Hypothalamus (tissue), 51 donors: ENCODE results near the gene DCBLD2.

Experiments used
- DNase-seq, 51 donors: peaks; one replicate each; lab custom pipeline; 2025; lab: John Stamatoyannopoulos, UW

Gene DCBLD2, protein sequence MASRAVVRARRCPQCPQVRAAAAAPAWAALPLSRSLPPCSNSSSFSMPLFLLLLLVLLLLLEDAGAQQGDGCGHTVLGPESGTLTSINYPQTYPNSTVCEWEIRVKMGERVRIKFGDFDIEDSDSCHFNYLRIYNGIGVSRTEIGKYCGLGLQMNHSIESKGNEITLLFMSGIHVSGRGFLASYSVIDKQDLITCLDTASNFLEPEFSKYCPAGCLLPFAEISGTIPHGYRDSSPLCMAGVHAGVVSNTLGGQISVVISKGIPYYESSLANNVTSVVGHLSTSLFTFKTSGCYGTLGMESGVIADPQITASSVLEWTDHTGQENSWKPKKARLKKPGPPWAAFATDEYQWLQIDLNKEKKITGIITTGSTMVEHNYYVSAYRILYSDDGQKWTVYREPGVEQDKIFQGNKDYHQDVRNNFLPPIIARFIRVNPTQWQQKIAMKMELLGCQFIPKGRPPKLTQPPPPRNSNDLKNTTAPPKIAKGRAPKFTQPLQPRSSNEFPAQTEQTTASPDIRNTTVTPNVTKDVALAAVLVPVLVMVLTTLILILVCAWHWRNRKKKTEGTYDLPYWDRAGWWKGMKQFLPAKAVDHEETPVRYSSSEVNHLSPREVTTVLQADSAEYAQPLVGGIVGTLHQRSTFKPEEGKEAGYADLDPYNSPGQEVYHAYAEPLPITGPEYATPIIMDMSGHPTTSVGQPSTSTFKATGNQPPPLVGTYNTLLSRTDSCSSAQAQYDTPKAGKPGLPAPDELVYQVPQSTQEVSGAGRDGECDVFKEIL

DNA sequence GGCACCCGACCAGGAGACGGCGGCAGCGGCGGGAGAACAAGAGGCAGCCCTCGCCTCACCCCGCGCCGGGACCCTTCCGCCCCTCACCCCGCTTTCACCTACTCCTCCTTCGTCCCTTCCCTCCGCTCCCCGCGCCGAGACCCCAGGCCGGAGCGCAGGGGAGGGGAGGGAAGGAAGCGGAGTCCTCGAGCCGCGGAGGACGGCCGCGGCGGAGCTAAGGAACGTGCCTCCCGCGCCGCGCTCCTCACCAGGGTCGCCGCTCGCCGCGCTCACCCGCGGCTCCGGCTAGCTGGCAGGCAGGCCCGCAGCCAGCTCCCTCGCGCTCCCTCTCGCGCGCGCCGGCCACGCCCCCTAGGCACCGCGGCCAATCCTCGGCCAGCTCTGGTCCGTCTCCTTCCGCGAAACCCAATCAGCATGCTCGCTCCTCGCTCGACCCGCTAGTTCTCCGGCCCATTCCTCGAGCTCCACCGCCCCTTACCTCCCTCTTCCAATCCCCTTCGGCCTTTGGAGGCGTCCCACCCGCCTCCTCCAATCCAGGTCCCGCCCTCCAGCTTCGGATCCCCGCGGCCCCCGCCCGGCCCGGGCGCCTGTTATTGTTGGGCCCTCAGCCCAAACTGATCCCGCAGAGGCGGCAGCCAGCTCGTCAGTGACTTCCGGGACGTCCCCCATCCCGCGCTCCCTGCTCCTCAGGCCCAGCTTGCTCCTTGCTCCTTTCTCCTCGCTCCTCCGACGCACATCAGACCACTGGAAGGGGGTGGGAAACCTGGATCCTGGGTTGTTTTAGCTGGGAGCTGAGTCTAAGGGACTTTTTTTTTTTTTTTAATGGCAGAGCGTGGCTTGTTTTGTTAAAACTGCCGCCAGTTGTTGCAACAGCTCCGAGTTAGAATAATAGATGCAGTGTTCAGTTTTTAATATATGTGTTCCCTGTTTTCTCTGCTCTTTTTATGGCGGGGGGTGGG is at the start of gene DCBLD2:
Gene DCBLD2 (minus strand): TSS at position 304 of the 959 bp plus-strand sequence. CDS start 369 bp downstream, outside the sequence.
- DNase-seq = peak; percentile 82 to 100 (median 98)

DNA sequence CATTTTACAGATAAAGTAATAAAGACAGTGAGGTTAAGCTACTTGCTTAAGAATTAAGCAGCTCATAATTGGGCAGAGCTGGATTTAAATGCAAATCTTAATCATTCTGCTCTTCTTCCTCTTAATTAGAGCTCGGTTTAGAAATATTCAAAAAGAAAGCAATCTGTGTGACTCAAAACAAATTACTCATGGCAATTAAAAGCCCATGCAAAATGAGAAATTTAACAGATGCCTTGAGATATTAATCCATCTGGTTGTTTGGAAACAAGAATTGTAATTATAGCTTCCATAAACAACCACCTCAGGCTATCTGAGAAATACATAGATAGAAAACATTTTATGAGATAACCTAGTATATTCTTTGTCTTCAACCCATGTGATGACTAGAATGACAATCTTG is 44.2 kb upstream of the DCBLD2 start:
- DNase-seq = no peak

DNA sequence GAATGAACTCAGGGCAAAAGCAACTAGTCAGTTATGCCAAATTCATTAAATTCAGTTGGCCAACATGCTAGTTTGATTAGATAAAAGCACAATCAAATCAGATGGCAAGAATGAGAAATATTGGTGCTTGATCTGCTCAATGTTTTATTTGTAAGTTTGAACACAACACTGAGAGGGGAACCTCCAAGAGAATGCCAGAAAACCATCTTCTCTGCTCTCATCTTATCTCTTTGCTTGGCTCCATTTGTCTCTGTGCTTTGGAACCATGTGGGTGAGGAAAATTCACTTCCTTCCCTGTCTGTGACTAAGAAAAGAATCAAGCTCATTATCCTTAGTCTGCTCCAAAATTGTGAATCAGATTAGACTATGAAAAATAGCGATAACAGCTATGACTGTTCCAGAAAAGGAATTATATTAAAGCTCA is 43.6 kb upstream of the DCBLD2 start:
- no peak for DNase-seq

DNA sequence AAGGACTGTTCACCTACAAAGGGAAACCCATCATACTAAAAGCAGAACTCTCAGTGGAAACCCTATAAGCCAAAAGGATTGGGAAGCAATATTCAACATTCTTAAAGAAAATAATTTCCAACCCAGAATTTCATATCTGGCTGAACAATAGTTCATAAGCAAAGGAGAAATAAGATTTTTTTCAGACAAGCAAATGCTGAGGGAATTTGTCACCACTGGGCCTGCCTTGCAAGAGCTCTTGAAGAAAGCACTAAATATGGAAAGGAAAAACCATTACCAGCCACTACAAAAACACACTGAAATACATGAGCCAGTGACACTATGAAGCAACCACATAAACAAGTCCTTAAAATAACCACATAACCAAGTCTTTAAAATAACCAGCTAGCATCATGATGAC is 28.9 kb upstream of the DCBLD2 start:
- no peak for DNase-seq

DNA sequence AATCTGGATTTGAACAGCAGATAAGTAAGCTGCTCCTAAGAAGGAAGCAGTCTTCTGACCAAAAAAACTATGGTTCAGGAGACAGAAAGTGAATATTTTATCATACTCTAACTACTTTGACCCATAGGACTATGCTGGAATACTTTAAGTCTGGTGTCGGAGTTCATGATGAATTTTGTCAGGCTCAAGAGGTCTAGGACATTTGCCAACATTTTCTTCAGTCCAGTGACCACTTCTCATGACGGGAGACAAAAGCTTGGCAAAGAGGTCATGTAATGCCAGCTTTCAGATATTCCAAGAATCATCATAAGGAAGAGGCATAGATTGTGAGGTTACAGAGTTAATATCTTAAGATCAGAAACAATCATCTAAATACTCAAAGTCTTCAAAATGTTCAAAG is 20.5 kb upstream of the DCBLD2 start:
- DNase-seq = no peak

DNA sequence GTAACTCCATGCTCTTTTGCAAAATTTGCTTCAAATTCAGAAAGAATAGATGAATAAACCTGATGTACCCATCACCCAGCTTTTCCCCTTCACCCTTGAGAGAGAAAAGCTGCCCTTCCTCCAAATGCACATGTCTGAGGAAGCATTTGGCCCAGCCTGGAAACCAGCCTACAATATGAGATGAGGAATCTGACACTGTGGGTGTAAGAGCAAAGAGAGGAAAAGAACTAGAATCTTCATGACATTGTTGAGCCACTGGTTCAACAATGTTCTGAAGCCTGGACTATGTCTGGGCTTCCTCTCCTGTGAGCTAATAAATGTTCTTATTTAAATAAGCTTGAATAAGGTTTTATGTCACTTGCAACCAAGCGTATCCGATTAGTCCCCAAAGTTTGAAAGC is 18.7 kb upstream of the DCBLD2 start:
- DNase-seq = no peak

DNA sequence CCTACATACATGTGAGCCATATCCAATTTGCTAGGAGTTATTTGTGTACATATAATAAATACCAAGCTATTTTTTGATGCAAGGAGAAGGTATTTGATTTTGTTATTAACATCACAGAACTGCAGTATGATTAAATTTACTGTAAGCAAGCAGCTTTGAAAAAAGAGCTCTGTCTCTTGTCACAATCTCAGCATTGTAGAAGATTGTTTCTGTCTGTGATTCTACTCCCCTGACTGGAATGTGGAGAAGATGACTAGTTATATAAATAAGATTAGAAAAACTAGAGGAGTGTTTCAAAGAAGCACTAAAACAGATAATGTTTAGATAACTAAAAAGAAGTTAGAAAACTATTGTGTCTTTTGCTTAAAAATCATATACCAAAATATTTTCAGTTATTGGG is 17.1 kb upstream of the DCBLD2 start:
- no peak for DNase-seq

DNA sequence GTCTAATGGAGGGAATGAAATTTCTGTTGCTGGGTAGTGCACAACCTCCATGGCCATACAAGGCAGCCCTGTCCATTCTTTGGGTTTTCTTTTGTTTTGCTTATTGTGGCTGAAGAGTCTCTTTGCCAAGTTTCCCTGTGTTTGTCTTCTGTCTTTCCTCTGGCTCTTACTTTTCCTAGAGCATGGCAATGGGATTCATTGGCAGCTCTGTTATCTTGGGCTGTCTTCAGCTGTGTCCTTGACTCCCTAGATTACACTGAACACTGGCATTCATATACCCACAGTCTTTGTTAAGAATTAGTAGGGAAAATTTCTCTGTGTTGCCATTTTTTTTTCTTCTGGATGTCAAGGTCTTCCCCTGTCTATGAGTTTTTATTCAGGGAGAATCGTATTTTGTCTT is 16.1 kb upstream of the DCBLD2 start:
- DNase-seq = no peak

DNA sequence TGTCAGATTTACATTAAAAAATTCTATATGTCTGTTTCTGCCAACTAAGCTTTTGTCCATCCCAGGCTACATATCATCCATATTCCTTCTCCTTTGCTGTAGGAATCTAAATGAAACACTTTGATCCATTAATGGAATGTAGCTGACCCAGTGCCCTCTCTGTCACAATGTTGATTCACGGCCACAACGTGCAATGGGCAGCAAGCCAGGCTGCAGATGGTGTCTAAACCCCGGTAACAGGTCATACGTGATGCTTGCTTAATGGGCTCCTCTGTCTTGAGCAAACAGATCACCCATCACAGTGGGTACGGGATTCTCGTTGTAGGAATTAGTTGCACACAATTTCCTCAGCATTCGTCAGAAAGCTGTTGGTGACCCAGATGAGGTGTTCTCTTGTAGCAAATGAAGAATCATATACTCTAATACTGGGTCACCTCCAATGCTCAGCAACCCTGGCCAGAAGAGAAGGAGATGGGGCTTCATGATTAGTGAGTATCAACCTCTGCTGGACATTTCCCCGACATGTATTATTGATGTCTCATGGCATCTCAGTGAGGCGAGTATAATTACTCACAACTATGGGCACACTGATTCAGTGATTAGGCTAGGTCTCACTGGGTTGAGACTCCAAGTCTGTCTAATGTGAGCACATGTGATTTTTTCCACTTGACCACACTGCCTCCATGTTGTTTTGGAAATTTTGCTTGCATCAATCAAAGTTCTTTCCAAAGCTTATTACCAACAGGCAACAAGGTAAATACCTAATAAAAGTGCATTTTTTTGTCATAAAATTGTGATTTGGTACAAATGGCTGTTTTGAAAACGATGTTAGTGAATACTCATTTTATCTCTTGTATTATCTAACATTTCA is 12.9 kb upstream of the DCBLD2 start:
- DNase-seq = no peak

DNA sequence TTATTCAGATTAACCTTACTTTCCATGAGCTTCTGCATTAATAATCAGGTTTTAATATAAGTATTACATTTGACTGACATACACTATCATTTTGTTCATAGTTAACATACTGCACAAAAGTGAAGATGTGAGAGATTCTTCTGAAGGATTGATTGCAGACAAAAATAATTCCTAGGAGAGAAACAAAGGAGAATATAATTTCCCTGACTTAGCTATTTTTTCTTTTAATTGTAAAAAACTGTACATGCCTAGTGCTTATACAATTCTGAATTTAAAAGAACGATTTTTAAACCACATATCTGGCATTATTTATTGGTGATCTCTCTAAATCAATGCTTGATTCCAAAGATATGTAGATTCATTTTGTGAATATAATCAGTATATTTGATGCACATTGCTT is 11.0 kb upstream of the DCBLD2 start:
- no peak for DNase-seq

DNA sequence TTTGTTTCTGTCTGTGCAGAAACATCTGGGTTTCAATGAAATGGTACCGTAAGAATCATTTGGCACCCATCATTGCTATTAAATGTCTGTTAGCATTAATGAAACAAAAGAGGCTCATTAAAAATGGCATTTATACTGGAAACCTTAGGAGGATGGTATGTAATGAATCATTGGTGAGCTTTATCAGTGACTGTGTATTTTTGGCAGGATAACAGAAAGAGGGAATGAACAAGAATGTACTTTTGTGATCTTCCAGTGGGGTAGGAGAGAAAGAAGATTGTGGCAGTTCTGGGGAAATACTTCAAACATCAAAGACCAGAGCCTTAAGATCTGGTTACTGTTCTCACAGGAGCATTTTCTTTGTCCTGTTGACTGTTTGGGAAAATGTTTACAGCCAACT is 4.7 kb upstream of the DCBLD2 start:
- DNase-seq = no peak

DNA sequence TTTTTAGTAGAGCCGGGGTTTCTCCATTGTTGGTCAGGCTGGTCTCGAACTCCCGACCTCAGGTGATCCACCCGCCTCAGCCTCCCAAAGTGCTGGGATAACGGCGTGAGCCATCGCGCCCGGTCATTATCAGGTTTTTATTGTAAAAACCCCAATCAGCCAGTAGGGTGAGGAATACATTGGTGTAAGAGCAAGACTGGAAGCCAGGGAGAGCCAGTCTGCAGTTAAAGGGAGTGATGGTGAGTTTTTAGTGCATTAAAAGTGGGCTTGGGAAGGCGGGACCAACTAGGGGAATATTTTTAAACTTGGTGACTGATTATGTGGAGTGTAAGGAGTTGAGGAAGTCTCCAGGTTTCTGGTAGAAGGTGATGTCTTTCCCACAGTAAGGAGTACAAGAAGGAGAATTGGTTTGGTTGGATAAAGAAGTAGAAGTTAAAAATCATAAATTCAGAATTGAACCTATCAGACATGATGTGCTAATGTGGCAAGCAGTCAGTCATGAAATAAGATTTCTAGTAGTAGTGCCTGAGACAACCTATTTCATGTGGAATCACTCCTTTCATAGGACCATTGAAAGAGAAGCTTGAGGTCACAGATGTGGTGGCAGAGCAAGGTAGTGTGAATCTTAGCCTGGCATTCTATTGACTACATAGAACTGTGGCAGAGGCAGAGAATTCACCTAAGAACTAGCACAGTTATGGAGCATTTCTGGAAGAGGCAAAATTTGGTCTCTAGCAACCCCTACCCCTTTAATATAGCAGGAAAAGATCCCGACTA is 2.4 kb upstream of the DCBLD2 start:
- no peak for DNase-seq

DNA sequence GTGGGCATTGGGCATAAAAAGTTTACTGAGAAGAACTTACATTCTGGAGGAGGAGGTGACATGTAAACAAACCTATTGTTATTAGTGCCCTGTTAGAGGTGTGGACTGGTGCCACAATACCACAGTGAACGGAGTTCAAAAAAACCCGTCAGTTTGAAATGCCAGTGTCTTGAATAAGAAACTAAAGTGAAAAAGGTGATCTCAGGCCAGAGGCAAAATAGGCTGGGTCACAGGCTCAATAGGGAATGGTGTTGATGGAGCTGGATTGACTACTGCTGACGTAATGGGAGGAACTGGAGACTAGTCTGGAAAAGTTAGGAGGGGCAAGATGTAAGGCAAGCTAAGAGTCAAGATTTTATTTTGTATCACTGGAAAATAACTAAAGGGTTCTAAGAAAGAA is 1.6 kb upstream of the DCBLD2 start:
- no peak for DNase-seq

DNA sequence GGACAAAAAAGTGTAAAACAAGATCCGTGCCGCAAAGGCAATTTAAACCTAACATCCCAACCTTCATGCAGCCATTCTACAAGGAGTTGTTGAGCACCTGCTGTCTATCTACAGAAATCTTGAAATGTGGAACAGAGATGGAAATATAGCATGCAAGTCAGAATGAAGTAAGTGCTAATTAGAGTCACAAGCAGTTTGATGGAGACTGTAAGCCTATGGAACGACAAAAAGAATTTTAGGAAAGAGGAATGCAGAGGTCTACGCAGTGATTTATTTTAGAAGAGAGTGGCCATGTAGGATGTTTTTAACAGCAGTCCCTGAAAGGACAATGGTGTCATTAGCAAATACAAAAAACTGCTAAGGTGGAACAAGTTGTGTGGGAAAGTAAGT is 851 bp upstream of the DCBLD2 start:
- peak in 1 of 51 donors; percentile 88 for DNase-seq

DNA sequence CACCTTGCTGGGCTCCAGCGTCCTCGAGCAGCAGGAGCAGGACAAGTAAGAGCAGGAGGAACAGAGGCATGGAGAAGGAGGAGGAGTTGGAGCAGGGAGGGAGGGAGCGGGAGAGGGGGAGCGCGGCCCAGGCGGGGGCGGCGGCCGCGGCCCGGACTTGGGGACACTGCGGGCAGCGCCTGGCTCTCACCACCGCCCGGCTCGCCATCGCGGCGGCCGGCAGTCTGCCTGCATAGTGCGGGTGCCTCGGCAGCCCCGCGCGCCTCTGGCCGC is 440 bp downstream of the DCBLD2 start:
- DNase-seq = peak in 45 of 51 donors; percentile 11 to 71 (median 43)

DNA sequence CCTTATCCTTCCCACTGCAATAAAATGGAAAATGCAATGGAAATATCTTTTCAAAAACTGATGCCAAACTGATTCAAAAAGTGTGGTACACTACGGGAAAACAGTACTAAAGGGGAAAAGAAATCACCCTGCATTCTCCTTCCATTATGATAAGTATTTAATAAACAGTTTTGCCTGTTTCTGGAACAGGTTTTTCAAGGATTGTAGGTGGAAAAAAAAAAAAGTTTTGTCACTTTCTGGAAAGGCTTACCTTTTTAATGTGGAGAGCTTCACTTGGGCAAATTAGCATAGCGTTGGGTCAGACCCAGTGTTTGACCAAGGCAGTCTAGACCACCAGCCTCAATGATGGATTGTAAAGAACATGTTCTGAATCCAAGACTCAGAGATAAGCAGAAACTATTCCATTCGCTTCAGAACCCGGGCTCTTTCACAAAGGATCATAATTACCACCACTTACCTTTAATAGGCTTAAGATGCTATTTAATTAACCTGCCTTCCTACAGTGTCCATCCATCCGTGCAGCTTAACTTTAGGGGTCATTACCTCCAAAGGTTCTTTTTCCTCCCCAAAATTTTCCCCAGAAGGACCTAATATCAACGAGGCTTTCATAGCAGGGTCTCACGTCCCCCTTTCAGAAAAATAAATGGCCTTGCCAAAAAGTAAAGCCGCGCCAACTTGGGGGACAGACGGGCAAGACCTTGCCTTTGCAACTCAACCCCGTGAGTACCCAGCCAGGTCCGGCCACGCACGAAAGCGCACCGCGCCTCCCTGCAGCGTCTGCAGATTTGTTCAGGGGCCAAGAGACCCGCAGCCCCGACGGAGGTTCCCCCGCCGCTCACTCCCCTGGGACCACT is 1.0 kb downstream of the DCBLD2 start:
- DNase-seq = no peak

DNA sequence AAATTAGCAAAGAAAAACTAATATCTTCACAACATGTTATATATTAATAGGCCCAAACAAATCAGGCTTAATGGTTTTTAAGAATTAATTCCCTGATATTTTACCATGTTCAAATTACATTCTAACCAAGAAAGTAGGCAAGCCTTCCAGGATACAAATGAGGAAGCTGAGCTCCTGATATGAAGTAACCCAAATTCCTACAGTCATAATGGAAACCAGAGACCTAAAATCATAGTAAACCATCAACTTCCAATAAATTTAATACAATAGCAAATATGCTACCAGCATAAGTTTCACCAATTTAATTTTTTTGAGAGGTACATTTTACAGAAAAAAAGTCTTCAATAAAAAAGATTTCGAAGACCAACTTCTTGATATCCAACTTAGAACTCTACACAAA is 3.8 kb downstream of the DCBLD2 start:
- no peak for DNase-seq

DNA sequence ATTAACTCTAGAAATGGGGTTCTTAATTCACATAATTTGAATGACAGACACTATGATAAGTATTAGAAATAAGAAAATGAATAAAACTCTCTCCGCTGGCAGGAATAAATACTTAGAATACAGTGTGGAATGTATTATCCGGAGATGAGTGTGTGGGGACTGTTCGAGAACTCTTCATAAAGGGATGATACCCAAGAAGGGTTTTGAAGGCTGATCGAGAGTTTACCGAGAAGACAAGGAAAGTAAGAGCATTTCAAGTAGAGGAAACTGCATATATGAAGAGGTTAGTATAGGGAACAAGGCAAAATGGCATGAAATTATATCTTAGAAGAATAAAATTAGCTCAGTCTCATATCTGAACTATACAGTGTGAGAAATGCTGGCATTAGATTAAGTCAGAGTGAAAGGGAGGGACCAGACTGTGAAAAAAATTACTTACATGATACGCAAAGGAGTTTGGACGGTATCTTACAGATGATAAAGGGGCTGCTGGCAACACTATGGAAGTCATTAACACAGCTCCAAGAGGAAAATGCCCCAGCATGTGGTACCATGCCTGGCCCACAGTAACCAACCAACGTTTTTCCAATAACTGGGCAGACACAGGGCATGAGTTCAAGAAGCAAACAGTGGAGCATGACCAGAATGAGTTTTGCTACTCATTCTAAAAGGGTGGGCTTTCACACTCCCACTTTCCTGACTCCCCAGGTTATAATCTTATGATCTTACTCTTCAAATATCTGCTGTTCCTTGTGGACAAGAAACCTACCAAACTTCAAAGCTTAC is 6.5 kb downstream of the DCBLD2 start:
- DNase-seq = no peak
